Gastrocnemius medialis (tissue), 4 donors: ENCODE measurements around the gene BCL11A. TPM values are rescaled to one million over a fixed set of nuclear protein-coding genes. Genes with fewer than 3 reads are reported as not detected.
"Not testable (repeated sequence)": the region's sequence is repeated elsewhere in the genome, so short reads cannot be mapped to it uniquely, and the experiment has no call there.

Source experiments
- ATAC-seq, 2 donors: fragments of 150-250 bp; one replicate each; pipeline ENCODE4 v1.9.1; 2016
- DNase-seq, 2 donors: peaks; one replicate each; pipeline ENCODE4 v3.0.0-alpha.2; 2019
- H3K27ac ChIP-seq, 4 donors: fragments of 200-600 bp; sonication (generic); 1 replicate in 1 of 4; 2 replicates in 3 of 4; pipeline ENCODE4 v1.5.1; 2016 to 2018; ENCODE audit warnings: mild to moderate bottlenecking in 2 of 4, moderate library complexity in 1 of 4
- H3K27me3 ChIP-seq, 3 donors: fragments of 200-600 bp; sonication (generic) in 2 of 3; 1 replicate in 1 of 3; 2 replicates in 2 of 3; pipeline versions ENCODE4 v1.5.1 to v1.6.0; 2016 to 2019; ENCODE audit warnings: mild to moderate bottlenecking in 1 of 3, moderate library complexity in 1 of 3
- H3K36me3 ChIP-seq, 2 donors: fragments of 200-600 bp; sonication (generic) in 1 of 2; one replicate each; pipeline ENCODE4 v1.5.1; 2017 to 2018
- H3K4me1 ChIP-seq, 2 donors: fragments of 200-600 bp; sonication (generic) in 1 of 2; one replicate each; pipeline ENCODE4 v1.5.1; 2016 to 2017; ENCODE audit warnings: mild to moderate bottlenecking in 2 of 2
- H3K4me3 ChIP-seq, 4 donors: fragments of 200-600 bp; sonication (generic) in 3 of 4; 1 replicate in 1 of 4; 2 replicates in 3 of 4; pipeline ENCODE4 v1.5.1; 2016 to 2019; ENCODE audit warnings: mild to moderate bottlenecking in 2 of 4
- H3K9me3 ChIP-seq, 3 donors: fragments of 200-600 bp; sonication (generic) in 2 of 3; 1 replicate in 1 of 3; 2 replicates in 2 of 3; pipeline ENCODE4 v1.5.1; 2016 to 2019
- CTCF ChIP-seq, 5 experiments: fragments of 450-650 bp in 3 of 5; fragments of 200-600 bp in 2 of 5; sonication (generic) in 2 of 5; IDR thresholded peaks in 4 of 5; conservative IDR thresholded peaks in 1 of 5; 1 replicate in 4 of 5; 2 replicates in 1 of 5; pipeline ENCODE4 v1.5.1; 2016 to 2019; ENCODE audit warnings: antibody characterized with exemption in 5 of 5, mild to moderate bottlenecking in 3 of 5, moderate library complexity in 3 of 5
- POLR2A ChIP-seq, 2 donors: fragments of 450-650 bp; IDR thresholded peaks; one replicate each; pipeline ENCODE4 v1.6.1; 2017; ENCODE audit warnings: antibody characterized with exemption in 2 of 2, mild to moderate bottlenecking in 2 of 2, moderate library complexity in 2 of 2
- in situ Hi-C, 4 donors: fragments of 200-750 bp; cut with MboI; loops; one replicate each; pipeline versions ENCODE4 v1.15.0 to v1.8.0; 2017; ENCODE audit warnings: low sequenced_read_pairs in 4 of 4
- intact Hi-C: fragments of 100-400 bp; cut with DNase I; formaldehyde crosslinking; loops from one replicate; pipeline ENCODE4 v1.15.1; 2023; ENCODE audit warnings: low total_unique reads
- total RNA-seq, 4 donors: library from RNA; depleted of rRNA; stranded (reverse); fragments of >200 nt; gene quantifications; one replicate each; pipeline versions ENCODE4 v1.1.0 to v1.2.3, GENCODE V29; 2016

BCL11A gene
- total RNA-seq, 4 donors from 2014 or later, result 0.04 to 1.0 (median 0.07) TPM; not detected in 1

DNA sequence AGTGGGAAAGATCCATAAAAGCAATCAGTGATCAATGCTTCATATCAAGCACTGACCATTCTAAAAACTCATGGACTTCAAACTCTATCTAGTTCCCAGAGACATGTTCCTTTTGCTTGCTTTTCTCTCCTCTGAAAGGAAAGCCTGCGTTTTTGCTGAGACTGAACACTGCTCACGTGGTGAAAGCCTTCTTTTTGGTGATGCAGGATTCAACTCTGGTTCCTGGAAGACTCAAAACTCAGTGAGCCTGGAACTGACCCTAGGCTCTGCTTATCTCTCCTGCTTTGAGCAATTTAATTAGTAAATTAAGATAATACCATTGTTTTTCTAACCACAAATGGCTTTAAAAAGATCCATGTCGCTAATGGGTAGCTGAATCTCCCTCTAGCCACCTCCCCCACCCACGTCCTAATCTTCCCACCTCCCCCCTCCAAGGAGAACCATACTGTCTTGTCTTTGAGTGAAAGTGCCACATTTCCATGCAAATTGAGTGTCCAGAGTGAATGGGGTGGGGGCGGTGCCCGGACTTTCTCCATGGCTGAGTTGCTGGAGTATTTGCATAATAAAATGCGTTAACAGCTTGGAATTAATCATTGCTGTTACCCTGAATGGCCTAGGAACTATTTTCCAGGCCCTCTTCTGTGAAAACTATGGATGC lies 130.5 kb downstream of the BCL11A start:
- H3K36me3 ChIP-seq, result no peaks in the 10 kb centered on the region
- H3K27me3 ChIP-seq, result no peaks in the 10 kb centered on the region
- H3K4me3 ChIP-seq, result no peak overlapping the region
- intact Hi-C loops (no loop called here), in situ Hi-C loops (no loop called here)
- no peaks in the 10 kb centered on the region for H3K4me1 ChIP-seq
- ATAC-seq, result no peak
- no peak for TF ChIP-seq CTCF (IDR thresholded peaks at IDR 0.05 in 4 of 5, conservative IDR thresholded peaks at IDR 0.05 in 1 of 5)
- no peak for TF ChIP-seq POLR2A (IDR thresholded peaks at IDR 0.05)
- no peaks in the 10 kb centered on the region for H3K9me3 ChIP-seq
- no peak overlapping the region for H3K27ac ChIP-seq
- DNase-seq, result no peak

DNA sequence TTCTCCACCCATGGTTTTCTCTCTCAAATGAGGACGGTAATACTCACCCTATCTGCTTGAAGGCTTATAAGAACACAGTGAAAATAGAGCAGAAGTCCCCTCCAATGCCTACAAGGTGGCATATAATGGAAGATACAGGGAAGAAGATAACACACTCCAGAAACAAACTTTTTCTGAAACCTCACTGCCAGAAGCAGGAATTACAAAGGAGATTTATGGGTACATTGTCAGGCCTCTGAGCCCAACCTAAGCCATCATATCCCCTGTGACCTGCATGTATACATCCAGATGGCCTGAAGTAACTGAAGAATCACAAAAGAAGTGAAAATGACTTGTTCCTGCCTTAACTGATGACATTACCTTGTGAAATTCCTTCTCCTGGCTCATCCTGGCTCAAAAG lies 136.2 kb downstream of the BCL11A start:
- DNase-seq, intact Hi-C loops, in situ Hi-C loops, H3K9me3 ChIP-seq, H3K36me3 ChIP-seq, ATAC-seq, H3K27ac ChIP-seq, H3K4me1 ChIP-seq, H3K4me3 ChIP-seq, H3K27me3 ChIP-seq: not testable (repeated sequence)

DNA sequence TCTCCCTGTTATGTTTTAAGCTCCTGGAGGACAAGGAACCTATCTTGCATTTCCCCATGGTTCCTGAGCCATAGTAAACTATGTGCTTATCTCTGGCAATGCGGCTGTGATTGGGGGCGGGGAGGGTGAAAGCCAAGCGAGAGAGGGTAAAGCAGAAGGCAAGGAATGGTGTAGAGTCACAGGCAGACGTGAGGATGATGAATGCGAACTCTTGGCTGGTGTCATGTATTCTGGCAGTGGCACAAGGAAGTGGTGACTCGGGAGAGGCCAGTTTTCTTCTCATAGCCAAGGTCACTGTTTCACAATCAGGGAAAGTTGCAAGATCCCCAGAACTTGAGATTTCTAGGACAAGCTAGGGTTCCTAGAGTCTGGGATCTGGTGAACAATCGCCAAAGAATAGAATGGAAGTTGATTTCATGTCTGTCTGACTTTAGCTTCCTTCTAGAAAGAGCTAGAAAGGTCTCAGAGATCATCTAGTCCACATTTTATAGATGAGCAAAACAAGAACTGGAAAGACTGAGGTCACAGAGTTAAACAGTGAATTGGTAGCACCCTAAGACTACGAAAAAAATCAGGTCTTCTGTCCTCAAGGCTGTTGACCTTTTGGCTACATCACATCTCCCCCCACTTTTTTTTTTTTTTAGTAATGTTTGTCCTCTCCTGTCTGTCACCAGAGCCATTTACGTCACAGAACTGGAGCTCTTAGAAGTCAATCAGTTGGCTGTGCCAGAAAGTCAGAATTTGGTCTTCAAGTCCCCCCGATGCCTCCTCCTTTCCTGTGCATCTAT lies 137.0 kb downstream of the BCL11A start:
- TF ChIP-seq CTCF (IDR thresholded peaks at IDR 0.05 in 4 of 5, conservative IDR thresholded peaks at IDR 0.05 in 1 of 5) (no peak), POLR2A (IDR thresholded peaks at IDR 0.05) (no peak)
- Histone ChIP-seq H3K9me3 (no peaks in the 10 kb centered on the region), H3K36me3 (no peaks in the 10 kb centered on the region), H3K4me1 (no peaks in the 10 kb centered on the region), H3K4me3 (no peak overlapping the region), H3K27ac (no peak overlapping the region), H3K27me3 (no peaks in the 10 kb centered on the region)
- DNase-seq, result peak; percentile 53 to 76
- ATAC-seq, result peak; percentile 99 to 100
- in situ Hi-C loops (no loop called here), intact Hi-C loops (no loop called here)

DNA sequence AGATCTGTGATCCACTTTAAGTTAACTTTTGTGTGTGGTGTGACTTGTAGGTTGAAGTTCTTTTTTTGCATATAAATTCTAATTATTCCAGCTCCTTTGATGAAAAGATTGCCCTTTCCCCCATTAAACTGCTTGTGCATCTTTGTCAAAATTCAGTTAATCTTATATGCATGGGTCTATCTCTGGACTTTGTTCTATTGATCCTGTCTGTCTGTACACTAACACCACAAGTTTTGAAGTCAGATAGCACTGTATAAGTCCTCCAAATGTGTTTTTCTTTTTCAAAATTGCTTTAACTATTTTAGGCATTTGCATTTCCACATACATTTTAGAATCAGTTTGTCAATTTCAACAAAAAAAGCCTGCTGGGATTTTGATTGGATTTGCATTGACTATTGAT lies 137.6 kb downstream of the BCL11A start:
- H3K4me3 ChIP-seq, result no peak overlapping the region
- H3K27me3 ChIP-seq, result no peaks in the 10 kb centered on the region
- ATAC-seq, result no peak
- no peak overlapping the region for H3K27ac ChIP-seq
- H3K9me3 ChIP-seq, result no peaks in the 10 kb centered on the region
- TF ChIP-seq POLR2A (IDR thresholded peaks at IDR 0.05), result no peak
- TF ChIP-seq CTCF (IDR thresholded peaks at IDR 0.05 in 4 of 5, conservative IDR thresholded peaks at IDR 0.05 in 1 of 5), result no peak
- no peak for DNase-seq
- in situ Hi-C loops (no loop called here), intact Hi-C loops (no loop called here)
- no peaks in the 10 kb centered on the region for H3K36me3 ChIP-seq
- H3K4me1 ChIP-seq, result no peaks in the 10 kb centered on the region

DNA sequence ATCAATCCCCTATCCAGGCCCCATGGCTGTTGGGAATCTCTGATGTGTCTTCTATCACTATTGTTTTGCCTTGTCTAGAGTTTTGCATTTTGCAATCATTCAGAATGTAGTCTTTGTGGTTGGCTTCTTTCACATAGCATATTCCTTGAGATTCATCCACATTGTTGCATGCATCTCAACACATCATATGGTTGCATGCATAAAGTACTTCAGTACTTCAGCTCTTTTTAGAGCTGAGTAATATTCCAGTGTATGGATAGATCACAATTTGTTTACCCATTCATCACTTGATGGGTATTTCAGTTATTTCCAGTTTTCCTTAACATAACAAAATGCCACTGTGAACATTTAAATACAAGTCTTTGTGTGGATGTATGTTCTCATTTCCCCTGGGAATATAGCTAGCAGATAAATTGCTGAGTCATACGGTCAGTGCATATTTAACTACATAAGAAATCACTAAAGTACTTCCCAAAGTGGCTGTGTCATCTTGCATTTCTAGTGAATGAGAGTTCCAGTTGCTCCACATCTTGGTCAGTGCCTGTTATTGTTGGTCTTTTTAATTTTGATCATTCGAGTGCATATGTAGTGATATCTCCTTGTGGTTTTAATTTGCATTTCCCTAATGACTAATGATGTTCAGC lies 138.8 kb downstream of the BCL11A start:
- in situ Hi-C loops, result no loop called here
- Histone ChIP-seq H3K9me3 (no peaks in the 10 kb centered on the region), H3K27me3 (no peaks in the 10 kb centered on the region), H3K4me1 (no peaks in the 10 kb centered on the region), H3K36me3 (no peaks in the 10 kb centered on the region), H3K27ac (no peak overlapping the region), H3K4me3 (no peak overlapping the region)
- intact Hi-C loops, result no loop called here
- DNase-seq (no peak), ATAC-seq (no peak)
- TF ChIP-seq CTCF (IDR thresholded peaks at IDR 0.05 in 4 of 5, conservative IDR thresholded peaks at IDR 0.05 in 1 of 5) (no peak), POLR2A (IDR thresholded peaks at IDR 0.05) (no peak)
